ENCODE results near the gene USP17L19. TPM values are rescaled to one million over a fixed set of nuclear protein-coding genes. Genes with fewer than 3 reads are reported as not detected.
"Not testable (repeated sequence)": the region's sequence is repeated elsewhere in the genome, so short reads cannot be mapped to it uniquely, and the experiment has no call there.

USP17L19 gene
- total and polyA plus RNA-seq, 9 of the 15 experiments (the other 6 are each of a cell fraction or from before 2014, with no cell fraction given), result not detected

GRCh38 chr4:9215105-9215504 lies 38.1 kb upstream of the USP17L19 start, which contains the start of gene USP17L11:
Gene USP17L11, plus strand, starts transcription at chr4:9215405. Its CDS starts 0 bp downstream, at chr4:9215405.
- H3K9ac ChIP-seq (ENCODE audit: insufficient read depth in 1 of 2, low read depth in 2 of 2, low read length in 2 of 2); H2AFZ ChIP-seq (ENCODE audit: low read depth, low read length); H3K4me2 ChIP-seq (ENCODE audit: insufficient read depth, low read length); FAIRE-seq; H4K20me1 ChIP-seq (replicated peaks; ENCODE audit: control insufficient read depth, insufficient read depth, low read length); ATAC-seq; H3K27me3 ChIP-seq (ENCODE audit: control insufficient read depth in 2 of 2, insufficient read depth in 2 of 2, low read length in 2 of 2); H3K9me1 ChIP-seq (ENCODE audit: control insufficient read depth, insufficient read depth, low read length); H3K4me1 ChIP-seq (replicated peaks in 1 of 2; ENCODE audit: control insufficient read depth in 2 of 2, insufficient read depth in 2 of 2, low read length in 2 of 2); POLR2A ChIA-PET; DNase-seq (ENCODE audit: extremely low read depth in 1 of 4, low spot score in 3 of 4); H3K79me2 ChIP-seq (ENCODE audit: control insufficient read depth, insufficient read depth, low read length); in situ Hi-C loops (cut with MboI); H3K27ac ChIP-seq (ENCODE audit: extremely low read depth, low read depth, low read length); H3K9me3 ChIP-seq (replicated peaks; ENCODE audit: control insufficient read depth, insufficient read depth, low read depth, low read length); BruUV-seq (replicated peaks); CTCF ChIA-PET (ENCODE audit: low intra/inter-chr PET ratio); H3K36me3 ChIP-seq (ENCODE audit: control insufficient read depth, insufficient read depth, low read length); intact Hi-C loops (cut with micrococcal nuclease); H3K4me3 ChIP-seq: not testable (repeated sequence)
- WGBS (ENCODE audit: insufficient coverage, low coverage, missing lambda C conversion rate), result no CpG with 5 or more reads among the region's 14 CpGs

- ATAC-seq; intact Hi-C loops (cut with micrococcal nuclease): not testable (repeated sequence)
- WGBS (ENCODE audit: insufficient coverage, low coverage, missing lambda C conversion rate), result no CpG with 5 or more reads among the region's 13 CpGs
These were observed 33.3 kb upstream of the USP17L19 start, which contains the start of gene USP17L12 for GRCh38 chr4:9219852-9220251. Gene USP17L12, plus strand, starts transcription at chr4:9220152. Its CDS starts 0 bp downstream, at chr4:9220152.

GRCh38 chr4:9224596-9224995 lies 28.6 kb upstream of the USP17L19 start, which contains the start of gene USP17L13:
Gene USP17L13, plus strand, starts transcription at chr4:9224896. Its CDS starts 0 bp downstream, at chr4:9224896.
- FAIRE-seq; intact Hi-C loops (cut with micrococcal nuclease); H3K4me3 ChIP-seq; H2AFZ ChIP-seq (ENCODE audit: low read depth, low read length); H3K27ac ChIP-seq (ENCODE audit: extremely low read depth, low read depth, low read length); H3K36me3 ChIP-seq (ENCODE audit: control insufficient read depth, insufficient read depth, low read length); H3K9me3 ChIP-seq (replicated peaks; ENCODE audit: control insufficient read depth, insufficient read depth, low read depth, low read length); H3K27me3 ChIP-seq (ENCODE audit: control insufficient read depth in 2 of 2, insufficient read depth in 2 of 2, low read length in 2 of 2); CTCF ChIA-PET (ENCODE audit: low intra/inter-chr PET ratio); BruUV-seq (replicated peaks); H3K79me2 ChIP-seq (ENCODE audit: control insufficient read depth, insufficient read depth, low read length); POLR2A ChIA-PET; H3K4me1 ChIP-seq (replicated peaks in 1 of 2; ENCODE audit: control insufficient read depth in 2 of 2, insufficient read depth in 2 of 2, low read length in 2 of 2); H3K4me2 ChIP-seq (ENCODE audit: insufficient read depth, low read length); H4K20me1 ChIP-seq (replicated peaks; ENCODE audit: control insufficient read depth, insufficient read depth, low read length); H3K9ac ChIP-seq (ENCODE audit: insufficient read depth in 1 of 2, low read depth in 2 of 2, low read length in 2 of 2); DNase-seq (ENCODE audit: extremely low read depth in 1 of 4, low spot score in 3 of 4); ATAC-seq; H3K9me1 ChIP-seq (ENCODE audit: control insufficient read depth, insufficient read depth, low read length): not testable (repeated sequence)
- WGBS (ENCODE audit: insufficient coverage, low coverage, missing lambda C conversion rate), result no CpG with 5 or more reads among the region's 14 CpGs
- in situ Hi-C loops (cut with MboI), result loop anchor here (10.0 kb wide), 1 partner anchor 70 kb away; no protein-coding TSS in a partner anchor

More at GRCh38 chr4:9219852-9220251, 33.3 kb upstream of the USP17L19 start, which contains the start of gene USP17L12:
- H3K79me2 ChIP-seq (ENCODE audit: control insufficient read depth, insufficient read depth, low read length); DNase-seq (ENCODE audit: extremely low read depth in 1 of 4, low spot score in 3 of 4); H3K9me1 ChIP-seq (ENCODE audit: control insufficient read depth, insufficient read depth, low read length); H3K9ac ChIP-seq (ENCODE audit: insufficient read depth in 1 of 2, low read depth in 2 of 2, low read length in 2 of 2); H3K9me3 ChIP-seq (replicated peaks; ENCODE audit: control insufficient read depth, insufficient read depth, low read depth, low read length); BruUV-seq (replicated peaks); H4K20me1 ChIP-seq (replicated peaks; ENCODE audit: control insufficient read depth, insufficient read depth, low read length); H3K4me3 ChIP-seq; CTCF ChIA-PET (ENCODE audit: low intra/inter-chr PET ratio); POLR2A ChIA-PET; H3K27me3 ChIP-seq (ENCODE audit: control insufficient read depth in 2 of 2, insufficient read depth in 2 of 2, low read length in 2 of 2); H3K36me3 ChIP-seq (ENCODE audit: control insufficient read depth, insufficient read depth, low read length); H2AFZ ChIP-seq (ENCODE audit: low read depth, low read length); H3K4me1 ChIP-seq (replicated peaks in 1 of 2; ENCODE audit: control insufficient read depth in 2 of 2, insufficient read depth in 2 of 2, low read length in 2 of 2); H3K4me2 ChIP-seq (ENCODE audit: insufficient read depth, low read length); H3K27ac ChIP-seq (ENCODE audit: extremely low read depth, low read depth, low read length); FAIRE-seq: not testable (repeated sequence)
- in situ Hi-C loops (cut with MboI), result loop anchor here (10.0 kb wide), 1 partner anchor 65 kb away; no protein-coding TSS in a partner anchor

- FAIRE-seq; H3K4me2 ChIP-seq (ENCODE audit: insufficient read depth, low read length); H3K9me3 ChIP-seq (replicated peaks; ENCODE audit: control insufficient read depth, insufficient read depth, low read depth, low read length); H3K9me1 ChIP-seq (ENCODE audit: control insufficient read depth, insufficient read depth, low read length); H3K4me1 ChIP-seq (replicated peaks in 1 of 2; ENCODE audit: control insufficient read depth in 2 of 2, insufficient read depth in 2 of 2, low read length in 2 of 2); H4K20me1 ChIP-seq (replicated peaks; ENCODE audit: control insufficient read depth, insufficient read depth, low read length); ATAC-seq; POLR2A ChIA-PET; DNase-seq (ENCODE audit: extremely low read depth in 1 of 4, low spot score in 3 of 4); CTCF ChIA-PET (ENCODE audit: low intra/inter-chr PET ratio); H3K27me3 ChIP-seq (ENCODE audit: control insufficient read depth in 2 of 2, insufficient read depth in 2 of 2, low read length in 2 of 2); BruUV-seq (replicated peaks); H3K36me3 ChIP-seq (ENCODE audit: control insufficient read depth, insufficient read depth, low read length); H3K4me3 ChIP-seq; H3K9ac ChIP-seq (ENCODE audit: insufficient read depth in 1 of 2, low read depth in 2 of 2, low read length in 2 of 2); H2AFZ ChIP-seq (ENCODE audit: low read depth, low read length); H3K27ac ChIP-seq (ENCODE audit: extremely low read depth, low read depth, low read length); H3K79me2 ChIP-seq (ENCODE audit: control insufficient read depth, insufficient read depth, low read length); intact Hi-C loops (cut with micrococcal nuclease); in situ Hi-C loops (cut with MboI): not testable (repeated sequence)
- WGBS (ENCODE audit: insufficient coverage, low coverage, missing lambda C conversion rate), result 0% methylated on average over 4 of the region's 8 CpGs
These were observed 22.9 kb upstream of the USP17L19 start for GRCh38 chr4:9230249-9230648.

Data from K562 (cell line).